Germinal center (tissue), 1 donor: Measurements from ENCODE around the gene PRDM2.

Source experiments
- DNase-seq: peaks from one replicate; pipeline ENCODE4 v3.0.0; 2012; ENCODE audit warnings: mixed read lengths, low spot score

The PRDM2 gene

DNA sequence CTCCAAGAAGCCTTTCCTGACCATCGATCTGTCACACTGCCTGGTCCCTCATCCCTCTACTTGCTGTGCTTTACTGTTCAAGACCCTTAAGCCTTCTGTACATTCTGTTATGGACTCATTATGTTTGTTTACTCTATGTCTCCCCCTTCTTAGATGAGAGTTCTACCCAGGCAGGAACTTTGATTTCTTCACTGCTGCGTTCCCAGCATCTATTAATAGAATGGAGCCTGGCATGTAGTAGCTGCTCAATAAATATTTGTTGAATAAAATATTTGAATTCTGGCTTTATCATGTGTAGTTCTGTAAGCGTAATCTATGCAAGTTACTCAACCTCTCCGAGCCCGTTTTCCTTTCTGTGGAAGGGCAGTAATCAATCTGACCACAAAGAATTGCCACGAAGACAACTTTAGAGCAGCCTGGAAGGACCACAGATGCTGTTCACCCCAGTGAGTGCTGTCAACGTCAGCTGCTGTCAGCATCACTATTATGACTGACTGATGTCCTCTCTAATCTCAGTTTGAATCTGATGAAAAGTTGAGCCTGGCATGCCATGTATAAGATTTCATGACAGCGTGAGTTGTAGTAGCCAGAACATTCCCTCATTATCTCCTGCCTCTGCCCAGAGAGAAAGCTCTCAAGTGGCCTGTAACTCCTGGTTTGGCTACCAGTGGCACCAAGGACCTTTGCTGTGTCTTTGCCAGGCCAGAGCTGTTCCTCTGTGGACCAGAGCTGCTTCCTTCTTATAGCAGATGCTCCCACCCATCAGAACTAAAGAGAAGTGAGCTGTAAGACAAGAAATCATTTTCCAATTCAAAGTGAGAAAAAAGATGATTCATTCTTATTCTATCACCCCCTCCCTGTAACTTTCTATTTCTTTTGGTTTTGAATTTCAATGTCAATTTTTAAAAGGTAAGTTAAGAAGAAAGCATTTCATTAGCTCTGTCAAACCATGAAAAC, 94.5 kb downstream of the PRDM2 start:
- no peak for DNase-seq

- DNase-seq = peak; percentile 41
These were observed 97.4 kb downstream of the PRDM2 start for GRCh38 chr1:13797397-13797796.

DNA sequence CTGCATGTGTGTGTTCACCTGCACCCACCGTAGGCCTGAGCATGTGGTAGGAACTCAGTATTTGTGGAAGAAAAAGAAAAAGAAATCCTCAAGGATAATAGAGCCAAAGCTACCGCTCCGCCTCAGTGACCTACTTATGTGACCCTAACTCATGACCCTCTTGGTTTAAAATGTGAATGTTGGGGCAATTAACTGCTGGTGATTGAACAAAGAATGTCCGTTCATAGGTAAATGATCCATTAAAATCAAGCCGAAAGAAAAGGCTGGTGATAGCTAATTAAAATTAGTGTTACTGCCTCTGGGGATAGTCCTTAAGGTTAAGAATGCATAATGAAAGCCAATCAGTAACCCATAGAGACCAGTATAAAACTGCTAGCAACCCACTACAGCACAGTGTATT, 98.1 kb downstream of the PRDM2 start:
- no peak for DNase-seq

DNA sequence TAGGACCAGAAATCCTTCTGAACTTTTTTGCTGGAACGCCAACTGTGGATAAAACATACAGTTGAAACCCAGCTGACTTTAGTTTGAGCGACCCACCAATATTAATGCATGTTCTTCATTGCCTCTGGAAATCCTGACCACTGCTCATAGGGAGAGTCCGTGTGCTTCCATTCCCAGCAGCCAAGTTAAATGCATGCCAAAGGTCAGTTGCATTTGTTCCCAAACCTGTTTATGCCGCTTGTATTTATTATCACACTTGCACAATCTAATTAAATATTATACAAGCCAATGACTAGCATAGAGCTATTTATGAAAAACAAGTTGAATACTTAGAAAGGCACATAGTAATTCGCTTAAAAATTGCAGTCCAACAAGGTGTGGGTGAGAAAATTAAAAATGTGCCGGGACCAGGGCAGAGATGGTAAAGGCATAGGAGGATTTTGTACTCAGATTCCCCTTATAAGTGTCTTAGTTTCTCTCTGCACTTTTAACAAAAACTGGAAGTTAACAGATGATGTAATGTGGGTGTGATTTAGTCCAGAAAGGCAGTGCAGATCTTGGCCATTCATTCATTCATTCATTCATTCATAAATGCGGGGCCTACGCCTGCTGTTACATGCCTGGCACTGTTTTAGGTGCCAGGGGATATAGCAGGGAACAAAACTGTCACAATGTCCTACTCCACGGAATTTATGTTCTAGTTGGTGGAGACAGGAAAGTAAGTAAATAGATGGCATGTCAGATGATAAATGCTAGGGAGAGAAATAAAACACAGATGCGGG, 99.7 kb downstream of the PRDM2 start:
- no peak for DNase-seq

DNA sequence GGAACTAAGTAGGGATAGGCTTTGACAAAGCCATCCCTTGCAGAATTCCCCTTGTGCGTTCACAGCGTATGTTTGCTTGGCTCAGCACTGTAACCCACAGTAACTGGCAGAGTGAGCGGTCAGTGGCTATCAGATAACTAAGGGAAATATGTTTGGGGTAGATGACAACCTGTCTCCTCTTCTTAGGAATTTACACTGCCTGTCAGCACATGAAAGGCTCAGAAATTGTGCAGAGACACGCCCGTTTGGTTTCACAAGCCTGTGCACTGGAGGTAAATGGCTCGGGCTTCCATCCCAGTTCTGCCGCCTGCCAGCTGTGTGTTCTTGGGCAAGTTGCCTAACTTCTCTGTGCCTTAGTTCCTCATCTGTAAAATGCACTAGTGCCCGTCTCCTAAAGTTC, 101.2 kb downstream of the PRDM2 start:
- DNase-seq = no peak

GRCh38 chr1:13801655-13802486, 101.9 kb downstream of the PRDM2 start:
- DNase-seq = no peak

DNA sequence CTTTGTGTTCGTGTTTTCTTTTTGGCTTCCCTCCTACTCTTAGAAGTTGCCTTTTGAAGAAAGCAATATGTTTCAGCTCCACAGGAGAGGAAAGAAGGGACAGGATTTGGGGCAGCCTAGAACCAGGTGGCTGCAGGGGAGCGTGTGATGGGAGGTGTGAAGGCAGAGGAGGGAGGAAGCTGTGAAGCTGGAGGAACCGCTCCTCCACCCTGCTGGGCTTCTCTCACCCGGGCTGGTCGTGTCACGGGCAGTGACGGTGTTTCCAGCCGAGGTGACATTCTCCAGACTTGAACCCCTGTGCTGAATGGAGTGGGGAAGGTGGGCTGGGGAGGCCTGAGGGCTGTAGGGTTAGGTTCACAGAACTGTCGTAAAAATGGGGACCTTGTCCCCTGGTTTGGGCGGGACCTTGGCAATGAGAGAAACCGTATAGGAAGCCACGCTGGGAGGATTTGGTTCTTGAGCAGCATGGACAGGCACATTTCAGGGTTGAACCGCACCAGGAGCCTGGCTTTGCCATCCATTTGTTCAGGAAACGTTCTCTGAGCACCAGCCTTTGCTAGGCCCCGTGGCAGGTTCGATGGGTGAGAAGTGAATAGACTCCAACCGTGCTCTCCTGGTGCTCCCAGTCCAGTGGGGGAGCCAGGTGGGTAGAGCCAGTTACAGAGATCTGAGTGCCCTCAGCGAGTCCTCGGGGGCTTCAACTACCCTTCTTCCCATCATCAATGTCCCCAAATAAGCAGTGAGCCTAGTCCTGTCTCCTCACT, 103.0 kb downstream of the PRDM2 start:
- no peak for DNase-seq

GRCh38 chr1:13803546-13804239, 103.7 kb downstream of the PRDM2 start:
- DNase-seq = no peak

- no peak for DNase-seq
These were observed 104.2 kb downstream of the PRDM2 start for GRCh38 chr1:13804240-13804633.

GRCh38 chr1:13805431-13805830, 105.4 kb downstream of the PRDM2 start:
- DNase-seq = no peak

- DNase-seq = no peak
These were observed 106.1 kb downstream of the PRDM2 start for GRCh38 chr1:13806108-13806507.

GRCh38 chr1:13807209-13807608, 107.2 kb downstream of the PRDM2 start:
- DNase-seq = peak; percentile 56

DNA sequence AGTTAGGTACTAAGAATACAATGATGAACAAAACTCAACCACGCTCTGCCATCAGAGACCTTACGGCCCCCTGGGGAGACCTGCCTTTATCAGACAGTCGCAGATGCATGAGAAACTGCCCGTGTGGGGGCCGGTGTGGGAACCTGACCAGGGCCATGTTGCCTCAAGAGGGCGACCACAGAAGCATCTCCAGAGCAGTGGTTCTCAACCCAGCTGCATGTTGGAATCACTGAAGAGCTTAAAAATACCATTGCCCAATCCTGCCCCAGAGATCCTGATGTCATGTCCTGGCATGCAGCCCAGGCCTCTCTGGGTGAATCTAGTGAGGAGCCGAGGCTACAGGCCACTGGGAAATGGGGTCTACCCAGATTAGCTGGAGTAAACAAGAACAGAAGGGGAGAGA, 108.7 kb downstream of the PRDM2 start:
- DNase-seq = no peak

DNA sequence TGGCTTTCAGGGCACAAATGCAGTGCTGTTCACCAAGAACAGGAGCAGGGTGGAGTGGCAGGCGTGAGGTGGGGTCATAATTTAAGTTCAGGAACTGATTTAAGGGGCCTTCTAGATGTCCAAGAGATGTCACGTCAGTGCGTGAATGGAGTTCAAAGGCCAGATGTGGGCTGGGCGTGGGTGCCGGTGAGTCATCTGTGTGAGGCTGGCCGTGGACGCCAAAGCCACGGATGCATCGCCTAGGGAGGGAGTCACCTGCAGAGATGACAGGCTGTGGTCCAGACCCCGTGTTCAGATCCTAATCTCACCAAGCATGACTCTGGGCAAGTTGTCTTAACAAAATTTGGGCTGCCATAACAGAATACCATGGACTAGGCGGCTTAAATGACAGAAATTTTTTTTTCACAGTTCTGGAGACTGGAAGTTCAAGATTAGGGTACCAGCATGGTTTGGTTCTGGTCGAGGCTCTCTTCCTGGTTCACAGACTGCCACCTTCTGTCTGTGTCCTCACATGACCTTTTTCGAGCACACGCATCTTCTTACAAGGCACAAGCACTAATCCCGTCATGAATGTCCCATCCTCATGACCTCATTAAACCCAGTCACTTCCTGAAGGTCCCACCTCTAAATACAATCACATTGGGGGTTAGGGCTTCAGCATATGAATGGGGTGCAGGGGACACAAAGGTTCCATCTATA, 109.6 kb downstream of the PRDM2 start:
- no peak for DNase-seq

DNA sequence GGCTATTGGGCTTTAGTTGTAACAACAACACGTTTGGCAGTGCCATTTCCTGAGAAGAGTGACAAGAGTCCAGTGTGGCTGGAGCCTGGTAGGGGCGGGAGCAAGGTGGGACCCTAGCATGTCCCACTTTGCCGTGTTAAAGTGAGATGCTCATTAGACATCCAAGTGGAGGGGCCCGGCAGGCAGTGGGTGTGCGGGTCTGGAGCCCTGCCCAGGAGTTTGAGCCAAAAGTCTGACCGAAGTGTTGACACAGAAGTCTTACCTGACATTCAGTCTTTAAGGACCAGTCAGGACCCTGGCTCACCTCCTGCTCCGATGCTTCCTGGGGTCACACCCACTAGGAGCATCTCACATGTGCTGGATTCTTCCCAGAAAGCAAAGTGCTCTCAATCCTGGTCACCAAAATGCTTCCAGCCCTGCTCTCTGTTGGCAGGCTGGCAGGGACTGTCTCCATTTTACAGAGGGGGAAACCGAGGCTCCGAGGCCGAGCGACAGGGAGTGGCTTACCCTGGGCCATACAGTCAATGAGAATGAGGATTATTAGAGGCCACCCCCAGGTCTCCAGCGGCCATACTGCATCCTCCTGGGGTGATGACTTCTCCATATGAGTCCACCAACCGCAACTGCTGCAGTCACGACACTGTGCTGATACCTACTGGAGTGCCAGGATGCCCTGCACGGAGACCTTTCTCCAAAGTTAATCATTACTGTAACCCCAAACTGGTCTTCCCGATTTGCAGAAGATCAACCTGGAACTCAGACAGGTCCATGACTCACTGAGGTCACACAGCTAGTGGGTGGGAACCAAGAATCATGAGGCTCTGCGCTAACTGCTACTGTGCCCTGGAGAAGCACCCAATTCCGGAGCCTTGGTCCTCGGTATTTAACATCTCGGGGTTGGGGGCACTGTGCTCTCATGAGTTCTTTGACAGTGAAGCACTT, 112.7 kb downstream of the PRDM2 start:
- no peak for DNase-seq

DNA sequence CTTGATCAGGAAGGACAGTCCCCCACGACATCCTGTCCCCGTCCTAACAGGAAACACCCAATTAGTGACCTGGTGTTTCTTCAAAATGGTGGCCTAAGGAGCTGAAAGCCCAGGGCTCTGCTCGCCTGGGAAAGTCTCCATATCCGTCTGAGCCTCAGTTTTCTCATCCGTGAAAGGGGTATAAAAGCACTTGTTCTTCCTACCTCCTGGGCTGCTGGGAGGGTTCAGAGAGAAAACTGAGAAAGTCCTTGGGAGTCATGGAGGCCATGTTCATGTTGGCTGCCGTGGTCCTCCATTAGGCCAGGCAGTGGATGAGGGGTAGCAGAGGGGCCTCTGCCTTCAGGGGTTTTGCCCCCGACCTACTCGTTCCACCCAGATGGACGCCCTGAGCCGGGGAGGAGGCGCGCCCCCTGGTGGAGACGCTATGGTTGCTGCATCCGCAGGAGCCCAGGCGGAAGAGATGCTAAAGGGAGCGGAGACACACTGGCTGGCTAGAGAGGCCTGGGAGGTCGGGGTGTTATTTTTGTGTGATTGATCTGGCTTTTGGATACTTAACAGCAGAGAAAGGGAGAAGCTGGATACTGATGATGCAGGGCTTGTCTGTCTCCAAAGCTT, 113.5 kb downstream of the PRDM2 start:
- DNase-seq = peak; percentile 69

DNA sequence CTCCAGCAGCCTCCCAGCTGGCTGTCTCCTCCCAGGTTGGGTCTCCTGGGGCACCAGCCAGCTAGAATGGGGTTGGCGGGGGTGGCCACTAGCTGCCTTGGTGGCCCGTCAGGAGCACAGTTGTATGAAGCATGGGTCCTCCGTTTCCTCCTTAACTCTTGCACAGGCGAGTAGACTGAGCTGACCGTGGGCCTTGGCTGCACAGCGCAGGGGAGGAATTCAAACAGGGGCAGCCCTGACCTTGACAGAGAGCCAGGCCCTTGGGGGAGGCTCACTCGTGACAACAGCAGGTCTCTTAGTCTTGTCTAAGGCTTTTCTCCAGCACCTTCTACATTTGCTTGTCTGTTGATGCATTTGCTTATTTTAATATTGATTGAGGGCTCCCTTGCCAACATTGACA, 114.1 kb downstream of the PRDM2 start:
- no peak for DNase-seq

DNA sequence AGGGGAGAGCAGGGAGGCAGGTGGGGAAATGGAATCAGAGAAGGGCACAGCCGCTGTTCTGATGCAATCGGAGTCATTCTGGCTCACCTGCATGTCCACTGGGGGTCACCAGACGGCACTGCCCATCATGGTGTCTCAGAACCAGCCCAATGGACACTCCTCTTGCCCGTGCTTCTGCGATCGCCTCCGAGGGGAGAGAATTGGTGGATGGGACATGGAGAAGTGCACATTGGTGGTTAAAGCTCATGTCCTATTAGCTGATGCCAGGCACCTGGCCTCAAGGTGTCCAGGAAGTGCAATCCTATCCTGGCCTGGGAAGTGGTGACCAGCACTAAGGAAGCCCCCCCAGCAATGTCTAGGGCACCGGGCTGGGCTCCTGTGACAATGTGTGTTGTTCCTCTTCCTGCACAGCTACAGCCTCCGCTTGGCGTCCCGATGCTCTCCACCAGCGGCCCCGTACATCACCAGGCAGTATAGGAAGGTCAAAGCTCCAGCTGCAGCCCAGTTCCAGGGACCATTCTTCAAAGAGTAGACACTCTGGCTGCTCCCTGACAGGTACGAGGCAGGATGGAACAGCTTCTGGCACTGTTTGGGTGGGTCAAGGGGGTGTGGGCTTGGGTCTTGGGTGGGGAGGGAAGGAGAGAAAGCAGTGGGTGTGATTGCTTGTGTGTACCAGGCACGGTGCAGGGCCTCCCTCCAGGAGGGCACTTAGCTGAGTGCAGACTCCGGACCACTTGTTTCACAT, 116.2 kb downstream of the PRDM2 start:
- no peak for DNase-seq
